Non-pigmented ciliary epithelial cell (primary cell): Measurements from ENCODE around the gene SLX4IP.

Source experiments
- DNase-seq: peaks from one replicate; pipeline ENCODE4 v3.0.0-alpha.2; 2010; ENCODE audit warnings: low read depth

SLX4IP gene

GRCh38 chr20:10551732-10552724, 116.9 kb downstream of the SLX4IP start:
- no peak for DNase-seq

- peak; percentile 30 for DNase-seq
These were observed 118.3 kb downstream of the SLX4IP start for GRCh38 chr20:10553326-10553984.

DNA sequence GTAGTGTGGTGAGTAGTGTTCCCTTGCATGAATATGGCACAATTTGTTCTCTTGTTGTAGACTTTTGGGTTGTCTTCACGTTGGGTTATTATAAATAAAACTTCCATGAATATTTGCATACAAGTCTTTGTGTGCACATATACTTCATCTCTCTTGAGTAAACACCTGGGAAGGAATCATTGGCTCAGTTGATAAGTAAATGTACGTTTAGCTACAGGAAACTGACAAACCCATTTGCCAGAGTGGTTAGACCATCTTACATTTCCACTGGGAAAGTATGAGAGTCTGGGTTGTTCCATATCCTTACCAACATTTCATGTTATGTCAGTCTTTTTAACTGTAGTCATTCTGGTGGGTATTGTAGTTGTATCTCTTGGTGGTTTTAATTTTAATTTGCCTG, 119.2 kb downstream of the SLX4IP start:
- no peak for DNase-seq

GRCh38 chr20:10555393-10555792, 120.3 kb downstream of the SLX4IP start:
- DNase-seq: no peak

GRCh38 chr20:10555865-10556308, 120.8 kb downstream of the SLX4IP start:
- DNase-seq: peak; percentile 36

- DNase-seq: no peak
These were observed 121.5 kb downstream of the SLX4IP start for GRCh38 chr20:10556519-10557083.

- DNase-seq: no peak
These were observed 122.6 kb downstream of the SLX4IP start for GRCh38 chr20:10557685-10558084.

DNA sequence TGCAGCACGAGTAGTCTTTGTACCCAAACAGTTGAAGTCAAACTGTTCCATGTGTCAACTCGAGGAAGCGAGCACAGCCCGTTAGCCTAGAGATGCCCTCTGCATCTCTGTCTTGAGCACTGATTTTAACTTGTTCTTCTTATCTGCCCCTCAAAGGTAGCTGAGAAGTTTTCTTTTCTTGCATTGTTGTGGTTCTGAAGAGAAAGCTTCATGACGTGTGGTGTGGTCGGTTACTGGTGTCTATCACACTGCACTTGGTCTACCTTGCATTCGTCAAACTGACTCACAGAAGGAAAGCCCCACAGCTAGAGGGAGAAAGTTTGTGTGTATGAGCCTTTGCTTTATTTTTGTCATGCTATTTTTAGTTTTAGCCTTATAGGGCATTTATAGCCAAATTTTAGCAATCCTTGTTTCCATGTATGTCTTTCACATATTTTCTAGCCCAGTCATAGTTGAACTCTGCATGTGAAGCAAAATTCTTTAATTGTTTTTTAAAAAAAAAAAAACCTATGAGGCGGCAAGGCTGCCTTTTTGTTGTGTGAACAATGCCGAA, 123.6 kb downstream of the SLX4IP start:
- DNase-seq: peak; percentile 99

DNA sequence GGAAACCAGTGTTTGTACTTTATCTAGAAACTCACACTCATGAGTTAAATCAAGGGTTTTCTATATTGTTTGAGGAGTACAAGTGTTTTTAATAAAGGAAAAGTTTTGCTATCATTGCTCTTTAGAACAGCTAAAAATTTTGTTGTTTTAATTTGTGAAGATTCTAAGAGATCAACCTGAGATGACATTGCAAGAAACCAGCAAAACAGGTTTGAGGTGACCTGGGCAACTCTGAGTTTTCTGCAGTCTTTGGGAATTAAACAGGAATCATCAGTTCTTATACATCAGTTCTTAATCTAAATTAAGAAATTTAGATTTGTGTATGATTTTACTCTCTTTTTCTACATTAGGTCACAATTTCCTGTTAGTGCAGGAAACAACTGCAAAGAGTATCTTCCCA, 124.2 kb downstream of the SLX4IP start:
- no peak for DNase-seq

DNA sequence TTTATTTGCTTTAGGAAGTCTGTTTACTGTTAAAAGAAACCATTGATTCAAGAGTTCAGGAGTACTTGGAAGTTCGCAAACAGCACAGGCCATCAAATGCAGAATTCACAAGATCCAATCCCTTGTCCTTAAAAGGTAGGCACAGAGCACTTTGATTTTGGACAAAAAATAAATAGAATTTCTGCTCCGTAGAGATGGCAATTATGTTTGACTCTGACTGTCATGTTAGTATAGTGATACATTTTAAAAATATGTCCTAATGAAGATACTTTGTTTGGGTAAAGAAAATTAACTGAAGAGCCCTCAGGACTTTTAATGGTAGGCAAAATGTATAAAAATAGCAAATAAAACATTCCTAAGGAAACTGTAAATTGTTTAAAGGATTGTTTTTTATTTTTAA, 125.6 kb downstream of the SLX4IP start:
- DNase-seq: no peak

DNA sequence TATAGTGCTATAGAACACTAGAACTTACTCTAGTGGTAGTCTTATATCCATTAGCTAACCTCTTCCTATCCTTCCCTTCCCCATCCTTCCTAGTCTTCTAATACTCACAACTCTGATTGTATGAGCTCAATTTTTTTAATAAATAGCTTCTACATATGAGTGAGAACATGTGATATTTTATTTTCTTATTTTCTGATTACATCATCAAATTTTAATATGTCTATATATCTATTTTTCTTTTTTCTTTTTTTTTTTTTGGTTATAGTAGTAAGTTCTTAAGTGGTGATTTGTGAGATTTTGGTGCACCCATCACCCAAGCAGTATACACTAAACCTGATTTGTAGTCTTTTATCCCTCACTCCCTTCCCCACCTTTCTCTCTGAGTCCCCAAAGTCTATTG, 126.2 kb downstream of the SLX4IP start:
- no peak for DNase-seq

DNA sequence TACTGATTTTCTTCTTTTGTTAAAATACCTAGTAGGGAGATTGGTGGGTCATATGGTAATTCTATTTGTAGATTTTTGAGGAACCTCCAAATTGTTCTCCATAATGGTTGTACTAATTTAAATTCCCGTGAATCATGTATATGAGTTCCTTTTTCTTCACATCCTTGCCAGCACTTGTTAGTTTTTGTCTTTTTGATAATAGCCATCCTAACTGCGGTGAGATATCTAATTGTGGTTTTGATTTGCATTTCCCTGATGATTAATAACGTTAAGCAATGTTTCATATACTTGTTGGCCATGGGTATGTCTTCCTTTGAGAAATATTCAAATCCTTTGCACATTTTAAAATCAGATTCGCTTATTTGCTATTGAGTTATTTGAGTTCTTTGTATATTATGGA, 127.8 kb downstream of the SLX4IP start:
- DNase-seq: no peak

GRCh38 chr20:10563935-10564492, 128.9 kb downstream of the SLX4IP start:
- DNase-seq: no peak

GRCh38 chr20:10565191-10565921, 130.3 kb downstream of the SLX4IP start:
- DNase-seq: peak; percentile 53

GRCh38 chr20:10565922-10566897, 131.1 kb downstream of the SLX4IP start:
- no peak for DNase-seq

GRCh38 chr20:10568032-10568431, 132.9 kb downstream of the SLX4IP start:
- no peak for DNase-seq

- DNase-seq: no peak
These were observed 136.3 kb downstream of the SLX4IP start for GRCh38 chr20:10571313-10571815.

- no peak for DNase-seq
These were observed 137.7 kb downstream of the SLX4IP start for GRCh38 chr20:10572853-10573252.

DNA sequence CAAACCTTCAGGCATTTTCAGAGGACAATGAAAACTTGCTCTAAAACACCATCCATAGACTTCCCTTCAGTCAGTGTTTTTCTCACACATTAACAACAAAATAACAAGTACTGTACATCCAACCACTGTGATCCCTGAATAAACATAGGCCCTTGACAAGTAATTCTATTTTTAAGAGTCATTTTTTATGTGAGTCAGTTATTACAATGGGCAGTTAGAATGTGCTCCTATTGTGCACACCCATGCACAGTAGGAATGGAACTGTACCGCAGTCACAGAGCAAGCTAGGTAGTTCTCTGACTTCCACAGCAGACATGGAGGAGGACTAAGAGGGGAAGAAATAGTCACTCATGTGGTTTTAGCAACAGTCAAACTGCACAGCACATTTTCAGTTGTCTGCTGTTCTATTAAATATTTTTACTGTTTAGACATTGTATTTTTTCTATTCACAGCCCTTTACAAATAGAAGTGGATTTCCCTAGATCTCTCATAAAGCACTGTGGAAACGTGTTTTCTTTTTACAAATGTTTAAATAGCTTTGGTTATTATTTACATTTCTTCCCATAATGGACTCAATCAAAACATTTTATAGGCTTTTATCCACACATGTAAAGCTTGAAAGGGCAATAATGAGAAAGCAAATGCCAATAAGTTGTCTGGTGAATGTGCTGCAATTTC, 138.3 kb downstream of the SLX4IP start:
- no peak for DNase-seq
